ENCODE results near the gene BRD7.

The BRD7 gene

GRCh38 chr16:50367777-50368409 lies 895 bp downstream of the BRD7 start:
- no peak for DNase-seq (ENCODE audit: extremely low read depth, low read depth)
- TF ChIP-seq CTCF (IDR thresholded peaks at IDR 0.05; ENCODE audit: low read depth, low read length): no peak

GRCh38 chr16:50365791-50366575 lies 2.8 kb downstream of the BRD7 start:
- DNase-seq (ENCODE audit: extremely low read depth, low read depth): no peak
- no peak for TF ChIP-seq CTCF (IDR thresholded peaks at IDR 0.05; ENCODE audit: low read depth, low read length)

GRCh38 chr16:50363656-50364055 lies 5.1 kb downstream of the BRD7 start:
- TF ChIP-seq CTCF (IDR thresholded peaks at IDR 0.05; ENCODE audit: low read depth, low read length): no peak
- DNase-seq (ENCODE audit: extremely low read depth, low read depth): no peak

GRCh38 chr16:50360779-50361178 lies 8.0 kb downstream of the BRD7 start:
- TF ChIP-seq CTCF (IDR thresholded peaks at IDR 0.05; ENCODE audit: low read depth, low read length): no peak
- DNase-seq (ENCODE audit: extremely low read depth, low read depth): no peak

GRCh38 chr16:50360033-50360778 lies 8.6 kb downstream of the BRD7 start:
- no peak for TF ChIP-seq CTCF (IDR thresholded peaks at IDR 0.05; ENCODE audit: low read depth, low read length)
- no peak for DNase-seq (ENCODE audit: extremely low read depth, low read depth)

GRCh38 chr16:50359626-50360025 lies 9.2 kb downstream of the BRD7 start:
- DNase-seq (ENCODE audit: extremely low read depth, low read depth): no peak
- no peak for TF ChIP-seq CTCF (IDR thresholded peaks at IDR 0.05; ENCODE audit: low read depth, low read length)
